Stimulated activated CD8-positive, alpha-beta memory T cell treated with anti-CD3 and anti-CD28 coated beads, Interleukin-15, amount 100 ng/mL, for 4 hours (primary cell): Measurements from ENCODE around the gene PRKCI.
"Not testable (repeated sequence)": the region's sequence is repeated elsewhere in the genome, so short reads cannot be mapped to it uniquely, and the experiment has no call there.

Experiments
- DNase-seq, 2 donors: peaks; one replicate each; pipeline ENCODE4 v3.0.0-alpha.2; 2020; ENCODE audit warnings: low read depth in 2 of 2

Gene PRKCI

GRCh38 chr3:170342273-170342672, 120.0 kb downstream of the PRKCI start:
- DNase-seq: not testable (repeated sequence)

DNA sequence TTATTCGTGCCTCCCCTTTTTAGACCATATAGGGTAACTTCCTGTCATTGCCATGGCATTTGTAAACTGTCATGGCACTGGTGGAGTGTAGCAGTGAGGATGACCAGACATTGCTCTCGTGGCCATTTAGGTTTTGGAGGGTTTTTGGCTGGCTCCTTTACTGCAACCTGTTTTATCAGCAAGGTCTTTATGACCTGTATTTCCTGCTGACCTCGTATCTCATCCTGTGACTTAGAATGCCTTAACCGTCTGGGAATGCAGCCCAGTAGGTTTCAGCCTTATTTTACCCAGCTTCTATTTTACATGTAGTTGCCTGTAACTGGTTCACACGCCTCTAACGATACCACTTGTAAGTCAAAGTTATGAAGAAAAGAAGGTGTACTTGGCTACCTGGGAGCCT, 121.6 kb downstream of the PRKCI start:
- not testable (repeated sequence) for DNase-seq

DNA sequence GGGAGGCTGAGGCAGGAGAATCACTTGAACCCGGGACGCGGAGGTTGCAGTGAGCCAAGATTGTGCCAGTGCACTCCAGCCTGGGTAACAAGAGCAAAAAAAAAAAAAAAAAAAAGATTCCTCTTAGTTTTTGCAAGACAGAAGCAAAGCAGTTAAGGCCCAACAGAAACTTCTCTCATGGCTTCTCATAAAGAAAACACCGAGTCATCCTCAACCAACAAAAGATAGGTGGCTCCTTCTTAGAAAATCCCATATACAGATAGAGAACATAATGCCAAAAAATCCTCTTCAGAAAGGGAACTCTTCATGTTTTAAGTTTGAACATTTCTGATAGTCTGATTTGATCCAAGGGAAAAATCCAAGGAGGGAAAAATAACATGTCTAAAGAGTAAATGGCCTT, 122.7 kb downstream of the PRKCI start:
- DNase-seq: no peak

GRCh38 chr3:170346481-170347392, 124.5 kb downstream of the PRKCI start:
- no peak for DNase-seq

- DNase-seq: no peak
Observed at GRCh38 chr3:170350515-170351413, 128.5 kb downstream of the PRKCI start.

GRCh38 chr3:170352936-170353335, 130.7 kb downstream of the PRKCI start:
- DNase-seq: no peak

DNA sequence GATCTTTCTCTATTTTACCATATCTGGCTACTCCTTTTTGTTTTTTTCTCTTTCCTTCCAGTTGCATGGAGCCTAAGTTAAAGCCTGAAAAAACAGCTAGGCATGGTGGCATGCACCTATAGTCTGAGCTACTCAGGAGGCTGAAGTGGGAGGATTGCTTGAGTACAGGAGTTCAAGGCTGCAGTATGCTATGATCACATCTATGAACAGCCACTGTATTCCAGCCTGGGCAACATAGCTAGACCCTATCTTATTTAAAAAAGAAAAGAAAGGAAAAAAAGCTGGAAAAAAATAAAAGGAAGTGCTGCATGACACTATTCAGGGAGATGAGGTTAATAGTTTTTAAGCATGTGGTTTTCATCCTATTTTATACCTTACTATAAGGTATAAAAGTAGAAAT, 131.3 kb downstream of the PRKCI start:
- no peak for DNase-seq

GRCh38 chr3:170354760-170355159, 132.5 kb downstream of the PRKCI start:
- DNase-seq: no peak
